Measurements from ENCODE around the gene OXNAD1. TPM values are rescaled to one million over a fixed set of nuclear protein-coding genes. Genes with fewer than 3 reads are reported as not detected.

OXNAD1 gene
- total RNA-seq, 1 donor = 15.7 TPM

DNA sequence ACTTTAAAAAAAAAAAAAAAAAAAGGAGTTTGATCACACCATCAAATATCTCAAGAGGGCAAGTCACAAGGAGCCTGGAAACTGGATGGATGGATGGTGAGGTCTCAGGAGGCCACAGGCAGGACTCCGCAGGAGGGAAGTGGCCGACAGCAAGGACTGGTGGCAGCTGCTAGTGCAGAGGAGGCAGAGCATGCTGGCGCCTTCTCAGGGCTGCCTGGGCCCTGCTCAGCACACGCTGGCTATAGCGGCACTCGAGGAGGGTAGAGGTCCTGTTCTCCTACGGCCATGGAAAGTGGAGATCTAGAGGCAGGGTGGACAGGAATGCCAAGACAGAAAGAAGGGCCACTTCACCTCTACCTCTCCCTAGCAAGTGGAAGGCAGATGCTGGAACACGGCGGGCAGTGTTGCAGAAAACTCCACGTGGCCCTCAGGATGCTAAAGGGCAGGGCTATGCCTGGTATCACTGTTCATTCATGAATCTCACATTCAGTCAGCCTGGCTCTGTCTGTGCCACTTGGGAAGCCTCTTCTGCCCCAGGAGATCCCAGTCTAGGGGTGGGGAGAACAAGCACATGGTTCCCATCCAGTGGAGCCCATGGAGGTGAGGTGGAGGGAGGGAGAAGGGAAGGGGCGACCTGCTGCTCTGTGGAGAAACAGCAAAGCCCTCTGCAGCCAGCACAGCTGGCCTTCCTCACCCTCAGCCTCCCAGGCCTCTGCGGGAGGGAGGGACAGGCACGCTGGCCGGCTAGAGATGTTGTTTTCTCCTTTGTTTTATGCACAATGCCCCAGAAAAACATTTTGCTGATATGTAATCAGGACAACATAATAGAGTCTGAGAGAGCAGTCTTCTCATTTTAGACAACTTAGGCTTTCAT, 71.0 kb downstream of the OXNAD1 start:
- no peak for DNase-seq (ENCODE audit: low read depth)
- no peak for TF ChIP-seq CTCF (IDR thresholded peaks at IDR 0.05; ENCODE audit: insufficient read depth, low read length)
- H3K4me3 ChIP-seq (ENCODE audit: low read depth, low read length) = no peak overlapping the region

GRCh38 chr3:16336825-16337224, 71.8 kb downstream of the OXNAD1 start:
- DNase-seq (ENCODE audit: low read depth) = no peak
- no peak for TF ChIP-seq CTCF (IDR thresholded peaks at IDR 0.05; ENCODE audit: insufficient read depth, low read length)
- H3K4me3 ChIP-seq (ENCODE audit: low read depth, low read length) = no peak overlapping the region

DNA sequence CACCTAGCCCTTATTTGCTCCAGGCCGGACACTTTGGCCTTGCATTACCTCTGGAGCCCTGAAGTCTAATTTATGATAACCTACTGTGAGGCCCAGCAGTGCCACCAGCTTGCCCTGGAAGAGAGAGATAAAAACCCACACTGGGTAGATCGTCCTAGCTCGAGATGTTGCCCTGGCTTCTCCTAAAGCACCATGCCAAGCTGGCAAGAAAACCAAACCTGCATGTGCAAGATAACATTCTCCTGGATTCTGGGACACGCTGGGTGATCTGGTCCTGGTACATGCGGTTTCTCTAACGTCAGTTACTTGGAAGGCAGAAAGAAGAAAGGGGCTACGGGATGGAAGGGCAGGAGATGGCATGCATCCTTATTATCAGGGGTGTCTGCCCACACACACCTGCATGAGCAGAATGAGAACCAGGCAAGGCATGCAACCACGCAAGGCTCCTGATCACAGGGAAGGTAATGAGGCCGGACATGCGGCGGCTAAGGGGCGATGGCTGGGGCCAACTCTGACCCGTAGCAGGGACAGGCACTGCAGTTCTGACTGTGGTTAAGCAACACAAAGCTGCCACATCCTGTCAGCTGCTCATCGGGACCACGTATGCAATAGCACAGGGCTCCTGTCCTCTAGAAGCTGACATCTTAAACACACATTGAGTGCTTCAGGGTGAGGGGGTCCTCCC, 73.0 kb downstream of the OXNAD1 start:
- TF ChIP-seq CTCF (IDR thresholded peaks at IDR 0.05; ENCODE audit: insufficient read depth, low read length) = no peak
- no peak for DNase-seq (ENCODE audit: low read depth)
- no peak overlapping the region for H3K4me3 ChIP-seq (ENCODE audit: low read depth, low read length)

GRCh38 chr3:16338999-16339398, 74.0 kb downstream of the OXNAD1 start:
- H3K4me3 ChIP-seq (ENCODE audit: low read depth, low read length) = no peak overlapping the region
- peak; percentile 97 for DNase-seq (ENCODE audit: low read depth)
- TF ChIP-seq CTCF (IDR thresholded peaks at IDR 0.05; ENCODE audit: insufficient read depth, low read length) = no peak

GRCh38 chr3:16343101-16343500, 78.1 kb downstream of the OXNAD1 start:
- no peak for DNase-seq (ENCODE audit: low read depth)
- no peak overlapping the region for H3K4me3 ChIP-seq (ENCODE audit: low read depth, low read length)
- TF ChIP-seq CTCF (IDR thresholded peaks at IDR 0.05; ENCODE audit: insufficient read depth, low read length) = no peak

GRCh38 chr3:16346413-16347081, 81.5 kb downstream of the OXNAD1 start:
- DNase-seq (ENCODE audit: low read depth) = no peak
- TF ChIP-seq CTCF (IDR thresholded peaks at IDR 0.05; ENCODE audit: insufficient read depth, low read length) = no peak
- H3K4me3 ChIP-seq (ENCODE audit: low read depth, low read length) = no peak overlapping the region

Data from fibroblast of the aortic adventitia (primary cell).